Globus pallidus (tissue), 1 donor: Measurements from ENCODE around the gene DISC1.

Experiments
- DNase-seq: peaks from one replicate; pipeline ENCODE4 v3.0.0-alpha.2; 2015; ENCODE audit warnings: low spot score

The DISC1 gene

GRCh38 chr1:232046451-232047306 is 420.1 kb downstream of the DISC1 start:
- DNase-seq, result no peak

GRCh38 chr1:232047473-232047872 is 420.9 kb downstream of the DISC1 start:
- no peak for DNase-seq

GRCh38 chr1:232048481-232048880 is 421.9 kb downstream of the DISC1 start:
- no peak for DNase-seq

- DNase-seq, result no peak
Measured at GRCh38 chr1:232049335-232049734, 422.7 kb downstream of the DISC1 start.

GRCh38 chr1:232057217-232057895 is 430.8 kb downstream of the DISC1 start:
- no peak for DNase-seq

GRCh38 chr1:232057896-232058274 is 431.3 kb downstream of the DISC1 start:
- DNase-seq, result no peak

- no peak for DNase-seq
Measured at GRCh38 chr1:232059726-232060374, 433.3 kb downstream of the DISC1 start.

GRCh38 chr1:232062967-232063366 is 436.4 kb downstream of the DISC1 start:
- no peak for DNase-seq

- DNase-seq, result no peak
Measured at GRCh38 chr1:232066521-232066920, 439.9 kb downstream of the DISC1 start.

GRCh38 chr1:232074265-232074664 is 447.7 kb downstream of the DISC1 start:
- no peak for DNase-seq

- no peak for DNase-seq
Measured at GRCh38 chr1:232077809-232078208, 451.2 kb downstream of the DISC1 start.

GRCh38 chr1:232084584-232085223 is 458.1 kb downstream of the DISC1 start:
- DNase-seq, result no peak

GRCh38 chr1:232090816-232091215 is 464.2 kb downstream of the DISC1 start:
- no peak for DNase-seq
